Measurements from ENCODE around the gene KDM5B. TPM values are rescaled to one million over a fixed set of nuclear protein-coding genes. Genes with fewer than 3 reads are reported as not detected.
A peak's percentile ranks its signal among the peaks of the same experiment; 100 is the strongest.

Gene KDM5B
- total and polyA plus RNA-seq, 9 of the 15 experiments (the other 6 are each of a cell fraction or from before 2014, with no cell fraction given): 15.4 to 90.6 (median 57.1) TPM

- TF ChIP-seq GTF2B (IDR thresholded peaks at IDR 0.05; ENCODE audit: extremely low read depth, insufficient read length) (no peak), ZNF695 (CRISPR knock-in tag; IDR thresholded peaks at IDR 0.05) (peak; percentile 77; the same call in 1 of the 2 replicates), ZNF639 (CRISPR knock-in tag; conservative IDR thresholded peaks at IDR 0.05 in 1 of 2, IDR thresholded peaks at IDR 0.05 in 1 of 2) (peak in 1 of 2 experiments; percentile 92; a peak in 2 of 4 replicates), SMARCA5 (IDR thresholded peaks at IDR 0.05) (no peak), ZNF444 (CRISPR knock-in tag; IDR thresholded peaks at IDR 0.05) (peak; percentile 84), TCF7 (IDR thresholded peaks at IDR 0.05; ENCODE audit: borderline replicate concordance) (no peak), ZNF609 (CRISPR knock-in tag; IDR thresholded peaks at IDR 0.05; ENCODE audit: borderline replicate concordance) (no peak), SIN3B (IDR thresholded peaks at IDR 0.05; ENCODE audit: low read depth) (no peak), KLF10 (CRISPR knock-in tag; IDR thresholded peaks at IDR 0.05) (peak; percentile 48; the same call in 1 of the 2 replicates), MAFK (IDR thresholded peaks at IDR 0.05; ENCODE audit: low read length) (no peak), JUND (IDR thresholded peaks at IDR 0.05; ENCODE audit: borderline replicate concordance, low read depth, low read length) (no peak), JUND (tag; IDR thresholded peaks at IDR 0.05; ENCODE audit: borderline replicate concordance, low read depth, low read length) (no peak), POLR2G (IDR thresholded peaks at IDR 0.05; ENCODE audit: low read depth, low read length) (no peak; the same call in 1 of the 2 replicates), ZNF143 (CRISPR knock-in tag; IDR thresholded peaks at IDR 0.05) (no peak), TCF7L2 (IDR thresholded peaks at IDR 0.05; ENCODE audit: low read depth, low read length) (no peak), KLF16 (IDR thresholded peaks at IDR 0.05) (no peak), FOXP4 (CRISPR knock-in tag; IDR thresholded peaks at IDR 0.05; ENCODE audit: borderline replicate concordance) (no peak), FIP1L1 (IDR thresholded peaks at IDR 0.05; ENCODE audit: low read depth, low read length, poor library complexity, severe bottlenecking) (no peak)
Observed at GRCh38 chr1:202805886-202806844, 2.1 kb downstream of the KDM5B start (continued).

All from K562 (cell line).